HG02973 (cell line): ENCODE results near the gene CERK.

ENCODE experiments used
- ATAC-seq: cut with Tn5 transposase; IDR thresholded peaks from one replicate; pipeline ENCODE4 v1.9.1; 2021; ENCODE audit warnings: moderate library complexity; ENCODE audit not compliant: unreplicated experiment

Gene CERK

GRCh38 chr22:46749682-46750529 lies 11.9 kb upstream of the CERK start:
- no peak for ATAC-seq

- no peak for ATAC-seq
Measured at GRCh38 chr22:46748908-46749675, 11.0 kb upstream of the CERK start.

GRCh38 chr22:46748206-46748907 lies 10.3 kb upstream of the CERK start:
- no peak for ATAC-seq

- ATAC-seq, result no peak
Measured at GRCh38 chr22:46747646-46748045, 9.6 kb upstream of the CERK start.

- no peak for ATAC-seq
Measured at GRCh38 chr22:46746620-46747019, 8.6 kb upstream of the CERK start.

GRCh38 chr22:46746192-46746591 lies 8.1 kb upstream of the CERK start:
- no peak for ATAC-seq

GRCh38 chr22:46744581-46744980 lies 6.5 kb upstream of the CERK start:
- no peak for ATAC-seq

GRCh38 chr22:46742576-46743221 lies 4.6 kb upstream of the CERK start:
- ATAC-seq, result no peak

GRCh38 chr22:46741974-46742519 lies 4.0 kb upstream of the CERK start:
- ATAC-seq, result no peak

GRCh38 chr22:46740910-46741780 lies 3.1 kb upstream of the CERK start:
- ATAC-seq, result no peak

GRCh38 chr22:46739094-46739870 lies 1.2 kb upstream of the CERK start:
- ATAC-seq, result no peak

- no peak for ATAC-seq
Measured at GRCh38 chr22:46738647-46739093, 618 bp upstream of the CERK start.

- ATAC-seq, result no peak
Measured at GRCh38 chr22:46737105-46737975, 712 bp downstream of the CERK start.

GRCh38 chr22:46736705-46737104 lies 1.3 kb downstream of the CERK start:
- ATAC-seq, result no peak

- ATAC-seq, result no peak
Measured at GRCh38 chr22:46735747-46736608, 2.1 kb downstream of the CERK start.

- ATAC-seq, result no peak
Measured at GRCh38 chr22:46734830-46735453, 3.1 kb downstream of the CERK start.
